ENCODE data around the gene MYL10. TPM values are rescaled to one million over a fixed set of nuclear protein-coding genes. Genes with fewer than 3 reads are reported as not detected.

Gene MYL10
- total RNA-seq, 2 experiments from 2014 or later: not detected

GRCh38 chr7:101604331-101604933 lies 24.7 kb downstream of the MYL10 start:
- ATAC-seq: no peak
- ChIA-PET POLR2A (no interaction called here), CTCF (no interaction called here)
- no peak overlapping the region for H3K4me3 Mint-ChIP-seq
- no peaks in the 10 kb centered on the region for H3K36me3 Mint-ChIP-seq (ENCODE audit: low read depth)
- H3K27me3 Mint-ChIP-seq: no peaks in the 10 kb centered on the region
- no peaks in the 10 kb centered on the region for H3K9me3 Mint-ChIP-seq
- TF ChIP-seq, protein P1, sequence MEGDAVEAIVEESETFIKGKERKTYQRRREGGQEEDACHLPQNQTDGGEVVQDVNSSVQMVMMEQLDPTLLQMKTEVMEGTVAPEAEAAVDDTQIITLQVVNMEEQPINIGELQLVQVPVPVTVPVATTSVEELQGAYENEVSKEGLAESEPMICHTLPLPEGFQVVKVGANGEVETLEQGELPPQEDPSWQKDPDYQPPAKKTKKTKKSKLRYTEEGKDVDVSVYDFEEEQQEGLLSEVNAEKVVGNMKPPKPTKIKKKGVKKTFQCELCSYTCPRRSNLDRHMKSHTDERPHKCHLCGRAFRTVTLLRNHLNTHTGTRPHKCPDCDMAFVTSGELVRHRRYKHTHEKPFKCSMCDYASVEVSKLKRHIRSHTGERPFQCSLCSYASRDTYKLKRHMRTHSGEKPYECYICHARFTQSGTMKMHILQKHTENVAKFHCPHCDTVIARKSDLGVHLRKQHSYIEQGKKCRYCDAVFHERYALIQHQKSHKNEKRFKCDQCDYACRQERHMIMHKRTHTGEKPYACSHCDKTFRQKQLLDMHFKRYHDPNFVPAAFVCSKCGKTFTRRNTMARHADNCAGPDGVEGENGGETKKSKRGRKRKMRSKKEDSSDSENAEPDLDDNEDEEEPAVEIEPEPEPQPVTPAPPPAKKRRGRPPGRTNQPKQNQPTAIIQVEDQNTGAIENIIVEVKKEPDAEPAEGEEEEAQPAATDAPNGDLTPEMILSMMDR (IDR thresholded peaks at IDR 0.05): no peak
- no peak overlapping the region for H3K27ac Mint-ChIP-seq
- no peak for DNase-seq
- intact Hi-C loops (cut with micrococcal nuclease): loop anchor here (10.0 kb wide), 1 partner anchor 630 kb away; no protein-coding TSS in a partner anchor
- no peaks in the 10 kb centered on the region for H3K4me1 Mint-ChIP-seq (ENCODE audit: low read depth)

GRCh38 chr7:101602484-101603241 lies 26.4 kb downstream of the MYL10 start:
- Mint-ChIP-seq H3K27ac (no peak overlapping the region), H3K9me3 (no peaks in the 10 kb centered on the region), H3K27me3 (no peaks in the 10 kb centered on the region), H3K4me1 (ENCODE audit: low read depth) (no peaks in the 10 kb centered on the region), H3K36me3 (ENCODE audit: low read depth) (no peaks in the 10 kb centered on the region), H3K4me3 (no peak overlapping the region)
- TF ChIP-seq, protein P1 (IDR thresholded peaks at IDR 0.05): peak; percentile 87
- peak; percentile 96 for ATAC-seq
- ChIA-PET POLR2A (interaction anchor here (0.6 kb wide), 1 partner anchor 43 kb away, joined by 3 read pairs; no protein-coding TSS in a partner anchor), CTCF (interaction anchor here (0.6 to 2.3 kb wide), 23 partner anchors 9 to 716 kb away, joined by 3 to 11 read pairs (median 4); no protein-coding TSS in a partner anchor)
- intact Hi-C loops (cut with micrococcal nuclease): loop anchor here (10.0 kb wide), 1 partner anchor 632 kb away; no protein-coding TSS in a partner anchor
- peak; percentile 79 for DNase-seq

DNA sequence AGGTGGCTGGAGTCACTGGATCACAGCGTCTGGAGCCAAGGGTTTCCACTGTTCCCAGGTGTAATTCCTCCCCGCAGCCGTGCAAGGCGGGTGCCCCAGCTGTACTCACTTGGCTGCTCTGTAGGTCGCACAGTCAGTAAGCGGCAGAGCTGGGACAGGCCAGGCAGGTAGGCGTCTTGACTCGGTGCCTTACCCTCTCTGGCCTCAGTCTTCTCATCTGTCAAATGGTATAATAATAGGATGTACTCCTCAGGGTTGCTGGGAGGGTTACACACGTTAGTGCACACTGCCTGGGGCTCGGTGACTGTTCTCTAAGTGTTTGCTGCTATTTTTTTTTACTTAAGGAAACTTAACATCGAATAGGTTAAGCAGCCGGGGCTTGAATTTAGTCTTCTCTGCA lies 27.0 kb downstream of the MYL10 start:
- no peaks in the 10 kb centered on the region for H3K9me3 Mint-ChIP-seq
- TF ChIP-seq, protein P1 (IDR thresholded peaks at IDR 0.05): no peak
- no peaks in the 10 kb centered on the region for H3K27me3 Mint-ChIP-seq
- H3K4me3 Mint-ChIP-seq: no peak overlapping the region
- ChIA-PET CTCF (interaction anchor here (0.6 to 2.3 kb wide), 15 partner anchors 8 to 635 kb away, joined by 3 to 11 read pairs (median 4); no protein-coding TSS in a partner anchor), POLR2A (no interaction called here)
- no peak overlapping the region for H3K27ac Mint-ChIP-seq
- no peak for DNase-seq
- no peaks in the 10 kb centered on the region for H3K36me3 Mint-ChIP-seq (ENCODE audit: low read depth)
- intact Hi-C loops (cut with micrococcal nuclease): loop anchor here (10.0 kb wide), 1 partner anchor 633 kb away; no protein-coding TSS in a partner anchor
- ATAC-seq: no peak
- H3K4me1 Mint-ChIP-seq (ENCODE audit: low read depth): no peaks in the 10 kb centered on the region

DNA sequence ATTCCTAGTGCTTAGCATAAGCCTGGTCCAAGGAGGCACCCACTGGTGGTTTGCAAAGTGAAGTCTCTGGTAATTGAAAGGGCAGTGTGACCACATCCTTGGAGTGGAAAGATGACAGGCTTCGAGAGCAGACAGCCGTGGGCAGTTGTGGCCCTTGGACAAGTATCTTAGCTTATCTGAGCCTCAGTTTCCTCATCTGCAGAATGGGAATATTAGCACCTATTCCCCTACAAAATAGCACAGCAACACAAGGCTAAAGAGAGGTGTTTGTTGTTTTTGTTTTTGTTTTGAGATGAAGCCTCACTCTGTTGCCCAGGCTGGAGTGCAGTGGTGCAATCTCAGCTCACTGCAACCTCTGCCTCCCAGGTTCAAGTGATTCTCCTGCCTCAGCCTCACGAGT lies 29.3 kb downstream of the MYL10 start:
- Mint-ChIP-seq H3K36me3 (ENCODE audit: low read depth) (no peaks in the 10 kb centered on the region), H3K4me3 (no peak overlapping the region), H3K27ac (no peak overlapping the region), H3K9me3 (no peaks in the 10 kb centered on the region), H3K4me1 (ENCODE audit: low read depth) (no peaks in the 10 kb centered on the region), H3K27me3 (peaks cover 2% of the 10 kb centered on the region)
- intact Hi-C loops (cut with micrococcal nuclease): loop anchor here (10.0 kb wide), 1 partner anchor 635 kb away; no protein-coding TSS in a partner anchor
- POLR2A ChIA-PET: interaction anchor here (0.9 kb wide), 1 partner anchor 38 kb away, joined by 3 read pairs; no protein-coding TSS in a partner anchor
- DNase-seq (no peak), ATAC-seq (no peak)
- TF ChIP-seq, protein P1 (IDR thresholded peaks at IDR 0.05): no peak
- CTCF ChIA-PET: interaction anchor here (1.4 kb wide), 1 partner anchor 672 kb away, joined by 3 read pairs; no protein-coding TSS in a partner anchor

All from activated CD8-positive, alpha-beta T cell treated with anti-CD3 and anti-CD28 coated beads for 36 hours (primary cell).